Stimulated activated naive CD8-positive, alpha-beta T cell treated with anti-CD3 and anti-CD28 coated beads, Interleukin-15, Interleukin-2, amounts not matched to agents 100 U/mL and 50 U/mL, for 24 hours (primary cell): Measurements from ENCODE around the gene ANKRD36B.
"Not testable (repeated sequence)": the region's sequence is repeated elsewhere in the genome, so short reads cannot be mapped to it uniquely, and the experiment has no call there.

Experiments
- ATAC-seq: fragments of 150-1000 bp; cut with Tn5 transposase; one replicate; pipeline ENCODE4 v1.10.0; 2021
- DNase-seq: peaks from one replicate; pipeline ENCODE4 v3.0.0; 2021

ANKRD36B gene

GRCh38 chr2:97589598-97590510 is at the start of gene ANKRD36B:
TSS of gene ANKRD36B (minus strand) at chr2:97589877. CDS start at chr2:97589685, 192 bp downstream.
- ATAC-seq, result peak; percentile 82
- DNase-seq, result peak; percentile 70

- not testable (repeated sequence) for DNase-seq, ATAC-seq
Observed at GRCh38 chr2:97626049-97626430, 36.4 kb upstream of the ANKRD36B start.

- not testable (repeated sequence) for ATAC-seq, DNase-seq
Observed at GRCh38 chr2:97625354-97626048, 35.8 kb upstream of the ANKRD36B start.

GRCh38 chr2:97622976-97623375 is 33.3 kb upstream of the ANKRD36B start:
- not testable (repeated sequence) for DNase-seq, ATAC-seq

GRCh38 chr2:97620492-97620891 is 30.8 kb upstream of the ANKRD36B start:
- ATAC-seq, DNase-seq: not testable (repeated sequence)

GRCh38 chr2:97618939-97619827 is 29.5 kb upstream of the ANKRD36B start:
- ATAC-seq (peak; percentile 91), DNase-seq (peak; percentile 3)

- no peak for ATAC-seq
Observed at GRCh38 chr2:97617911-97618310, 28.2 kb upstream of the ANKRD36B start.

GRCh38 chr2:97615746-97616145 is 26.1 kb upstream of the ANKRD36B start:
- not testable (repeated sequence) for ATAC-seq

More at GRCh38 chr2:97617911-97618310, 28.2 kb upstream of the ANKRD36B start:
- DNase-seq, result no peak

GRCh38 chr2:97611895-97612294 is 22.2 kb upstream of the ANKRD36B start:
- DNase-seq, ATAC-seq: not testable (repeated sequence)

More at GRCh38 chr2:97615746-97616145, 26.1 kb upstream of the ANKRD36B start:
- DNase-seq, result not testable (repeated sequence)

- ATAC-seq, DNase-seq: not testable (repeated sequence)
Observed at GRCh38 chr2:97608745-97609144, 19.1 kb upstream of the ANKRD36B start.

- not testable (repeated sequence) for ATAC-seq
Observed at GRCh38 chr2:97605524-97606339, 16.1 kb upstream of the ANKRD36B start.

GRCh38 chr2:97605109-97605508 is 15.4 kb upstream of the ANKRD36B start:
- not testable (repeated sequence) for ATAC-seq, DNase-seq

More at GRCh38 chr2:97605524-97606339, 16.1 kb upstream of the ANKRD36B start:
- DNase-seq, result not testable (repeated sequence)

- DNase-seq, ATAC-seq: not testable (repeated sequence)
Observed at GRCh38 chr2:97601537-97601936, 11.9 kb upstream of the ANKRD36B start.

GRCh38 chr2:97596180-97596579 is 6.5 kb upstream of the ANKRD36B start:
- DNase-seq, ATAC-seq: not testable (repeated sequence)

- not testable (repeated sequence) for DNase-seq
Observed at GRCh38 chr2:97593520-97593919, 3.8 kb upstream of the ANKRD36B start.

GRCh38 chr2:97590515-97591394 is 1.1 kb upstream of the ANKRD36B start:
- ATAC-seq (peak; percentile 67), DNase-seq (peak; percentile 75)

More at GRCh38 chr2:97593520-97593919, 3.8 kb upstream of the ANKRD36B start:
- ATAC-seq, result not testable (repeated sequence)

- not testable (repeated sequence) for ATAC-seq, DNase-seq
Observed at GRCh38 chr2:97589257-97589597, 450 bp downstream of the ANKRD36B start.

GRCh38 chr2:97565674-97566073 is 24.0 kb downstream of the ANKRD36B start:
- not testable (repeated sequence) for DNase-seq, ATAC-seq

GRCh38 chr2:97552406-97552805 is 37.3 kb downstream of the ANKRD36B start:
- not testable (repeated sequence) for ATAC-seq

More at GRCh38 chr2:97552406-97552805, 37.3 kb downstream of the ANKRD36B start:
- not testable (repeated sequence) for DNase-seq
